ENCODE data around the gene DHRS11.

DNA sequence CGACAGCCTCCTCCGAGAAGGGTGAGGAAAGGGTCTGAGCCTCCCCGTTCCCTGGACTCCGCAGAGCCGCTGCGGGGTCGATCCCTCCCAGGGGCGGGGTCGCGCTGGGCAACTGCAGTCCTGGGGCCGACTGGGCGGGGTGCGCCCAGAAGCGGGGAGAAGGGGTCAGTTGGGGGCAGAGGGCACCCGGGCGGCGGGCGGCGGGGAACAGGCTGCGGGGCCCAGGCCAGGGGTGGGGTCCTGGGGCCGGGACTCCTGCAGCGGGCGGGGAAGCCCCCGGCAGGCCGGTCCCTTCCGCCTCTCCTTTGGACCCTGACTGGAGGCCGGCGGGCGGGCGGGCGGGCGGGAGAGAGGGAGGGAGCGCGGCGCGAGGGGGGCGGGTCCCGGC is 46.6 kb upstream of the DHRS11 start:
- TF ChIP-seq BHLHE40 (IDR thresholded peaks at IDR 0.05; ENCODE audit: low read depth, low read length) (no peak), POLR2A (IDR thresholded peaks at IDR 0.05; ENCODE audit: low read depth, low read length) (peak; percentile 24; the same call in 1 of the 2 replicates)
- TF ChIP-seq, protein P1, sequence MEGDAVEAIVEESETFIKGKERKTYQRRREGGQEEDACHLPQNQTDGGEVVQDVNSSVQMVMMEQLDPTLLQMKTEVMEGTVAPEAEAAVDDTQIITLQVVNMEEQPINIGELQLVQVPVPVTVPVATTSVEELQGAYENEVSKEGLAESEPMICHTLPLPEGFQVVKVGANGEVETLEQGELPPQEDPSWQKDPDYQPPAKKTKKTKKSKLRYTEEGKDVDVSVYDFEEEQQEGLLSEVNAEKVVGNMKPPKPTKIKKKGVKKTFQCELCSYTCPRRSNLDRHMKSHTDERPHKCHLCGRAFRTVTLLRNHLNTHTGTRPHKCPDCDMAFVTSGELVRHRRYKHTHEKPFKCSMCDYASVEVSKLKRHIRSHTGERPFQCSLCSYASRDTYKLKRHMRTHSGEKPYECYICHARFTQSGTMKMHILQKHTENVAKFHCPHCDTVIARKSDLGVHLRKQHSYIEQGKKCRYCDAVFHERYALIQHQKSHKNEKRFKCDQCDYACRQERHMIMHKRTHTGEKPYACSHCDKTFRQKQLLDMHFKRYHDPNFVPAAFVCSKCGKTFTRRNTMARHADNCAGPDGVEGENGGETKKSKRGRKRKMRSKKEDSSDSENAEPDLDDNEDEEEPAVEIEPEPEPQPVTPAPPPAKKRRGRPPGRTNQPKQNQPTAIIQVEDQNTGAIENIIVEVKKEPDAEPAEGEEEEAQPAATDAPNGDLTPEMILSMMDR (conservative IDR thresholded peaks at IDR 0.05; ENCODE audit: low read depth, low read length) = no peak
